HG03571 (cell line): ENCODE measurements around the gene GRB14.
"Not testable (repeated sequence)": the region's sequence is repeated elsewhere in the genome, so short reads cannot be mapped to it uniquely, and the experiment has no call there.

Experiments
- ATAC-seq: cut with Tn5 transposase; IDR thresholded peaks from one replicate; pipeline ENCODE4 v1.9.1; 2021; ENCODE audit not compliant: unreplicated experiment

The GRB14 gene

GRCh38 chr2:164560181-164560792 lies 61.0 kb downstream of the GRB14 start:
- no peak for ATAC-seq

GRCh38 chr2:164558450-164558849 lies 62.8 kb downstream of the GRB14 start:
- no peak for ATAC-seq

- no peak for ATAC-seq
These were observed 66.8 kb downstream of the GRB14 start for GRCh38 chr2:164554487-164554886.

GRCh38 chr2:164551519-164551918 lies 69.8 kb downstream of the GRB14 start:
- no peak for ATAC-seq

GRCh38 chr2:164549705-164550104 lies 71.6 kb downstream of the GRB14 start:
- not testable (repeated sequence) for ATAC-seq

GRCh38 chr2:164545484-164545883 lies 75.8 kb downstream of the GRB14 start:
- ATAC-seq, result no peak

- ATAC-seq, result no peak
These were observed 78.7 kb downstream of the GRB14 start for GRCh38 chr2:164542581-164543021.

GRCh38 chr2:164538240-164538866 lies 82.9 kb downstream of the GRB14 start:
- no peak for ATAC-seq

- ATAC-seq, result no peak
These were observed 85.8 kb downstream of the GRB14 start for GRCh38 chr2:164535280-164536025.

GRCh38 chr2:164530464-164530863 lies 90.8 kb downstream of the GRB14 start:
- ATAC-seq, result no peak

- ATAC-seq, result no peak
These were observed 97.6 kb downstream of the GRB14 start for GRCh38 chr2:164523726-164524125.

GRCh38 chr2:164523009-164523408 lies 98.3 kb downstream of the GRB14 start:
- ATAC-seq, result no peak

GRCh38 chr2:164522561-164522981 lies 98.7 kb downstream of the GRB14 start:
- no peak for ATAC-seq

- ATAC-seq, result no peak
These were observed 105.5 kb downstream of the GRB14 start for GRCh38 chr2:164515734-164516133.

GRCh38 chr2:164515030-164515429 lies 106.3 kb downstream of the GRB14 start:
- no peak for ATAC-seq

- no peak for ATAC-seq
These were observed 106.8 kb downstream of the GRB14 start for GRCh38 chr2:164514491-164514890.

GRCh38 chr2:164512871-164513270 lies 108.4 kb downstream of the GRB14 start:
- no peak for ATAC-seq

GRCh38 chr2:164511738-164512137 lies 109.5 kb downstream of the GRB14 start:
- ATAC-seq, result no peak

- no peak for ATAC-seq
These were observed 110.4 kb downstream of the GRB14 start for GRCh38 chr2:164510895-164511294.

- ATAC-seq, result no peak
These were observed 112.0 kb downstream of the GRB14 start for GRCh38 chr2:164509137-164509877.

- no peak for ATAC-seq
These were observed 117.0 kb downstream of the GRB14 start for GRCh38 chr2:164504253-164504652.
